ENCODE results near the gene MYO18B. TPM values are rescaled to one million over a fixed set of nuclear protein-coding genes. Genes with fewer than 3 reads are reported as not detected.

Gene MYO18B
- total and polyA plus RNA-seq, 2 of the 8 experiments (the other 6 are each of a cell fraction or from before 2014, with no cell fraction given) = 0.62 to 0.78 TPM

DNA sequence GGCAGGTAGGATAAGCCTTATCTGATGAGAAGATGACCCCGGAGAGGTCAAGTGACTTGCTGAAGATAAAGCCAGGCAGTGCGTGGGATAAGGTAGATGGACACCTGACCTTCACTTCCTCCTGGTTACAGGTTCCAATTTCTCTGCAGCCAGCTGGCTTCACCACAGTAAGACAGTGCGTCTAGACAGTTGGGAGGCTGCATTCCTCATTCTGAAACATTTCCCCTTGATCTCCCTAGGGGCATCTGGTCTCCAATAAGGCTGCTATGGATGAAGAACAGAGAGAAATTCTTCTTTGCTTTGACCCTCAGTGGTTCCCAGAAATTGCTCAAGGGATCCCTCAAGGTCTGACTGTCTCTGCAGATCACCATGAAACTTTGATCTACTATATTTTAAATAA is 211.3 kb downstream of the MYO18B start (continued):
- no peak for TF ChIP-seq CTCF (IDR thresholded peaks at IDR 0.05; ENCODE audit: control extremely low read depth in 1 of 3, insufficient read depth in 1 of 3, low read depth in 1 of 3, low read length in 3 of 3)
